Activated naive CD8-positive, alpha-beta T cell treated with anti-CD3 and anti-CD28 coated beads, Interleukin-2, amount 50 U/mL, for 24 hours (primary cell): ENCODE data around the gene PPFIBP2.
"Not testable (repeated sequence)": the region's sequence is repeated elsewhere in the genome, so short reads cannot be mapped to it uniquely, and the experiment has no call there.

ENCODE experiments used
- ATAC-seq: fragments of 150-1000 bp; cut with Tn5 transposase; one replicate; pipeline ENCODE4 v1.10.0; 2021
- DNase-seq: peaks from one replicate; pipeline ENCODE4 v3.0.0; 2021
- H3K27ac Mint-ChIP-seq: one replicate; pipeline ENCODE4 v1.8.0; 2021; ENCODE audit warnings: mild to moderate bottlenecking, mixed read lengths
- H3K27me3 Mint-ChIP-seq: one replicate; pipeline ENCODE4 v1.8.0; 2021; ENCODE audit warnings: mixed read lengths
- H3K36me3 Mint-ChIP-seq: one replicate; pipeline ENCODE4 v1.8.0; 2021; ENCODE audit warnings: low read depth, mixed read lengths
- H3K4me1 Mint-ChIP-seq: one replicate; pipeline ENCODE4 v1.8.0; 2021; ENCODE audit warnings: mixed read lengths
- H3K4me3 Mint-ChIP-seq: one replicate; pipeline ENCODE4 v1.8.0; 2021; ENCODE audit warnings: mild to moderate bottlenecking, moderate library complexity, mixed read lengths
- H3K9me3 Mint-ChIP-seq: one replicate; pipeline ENCODE4 v1.8.0; 2021; ENCODE audit warnings: mixed read lengths

The PPFIBP2 gene

DNA sequence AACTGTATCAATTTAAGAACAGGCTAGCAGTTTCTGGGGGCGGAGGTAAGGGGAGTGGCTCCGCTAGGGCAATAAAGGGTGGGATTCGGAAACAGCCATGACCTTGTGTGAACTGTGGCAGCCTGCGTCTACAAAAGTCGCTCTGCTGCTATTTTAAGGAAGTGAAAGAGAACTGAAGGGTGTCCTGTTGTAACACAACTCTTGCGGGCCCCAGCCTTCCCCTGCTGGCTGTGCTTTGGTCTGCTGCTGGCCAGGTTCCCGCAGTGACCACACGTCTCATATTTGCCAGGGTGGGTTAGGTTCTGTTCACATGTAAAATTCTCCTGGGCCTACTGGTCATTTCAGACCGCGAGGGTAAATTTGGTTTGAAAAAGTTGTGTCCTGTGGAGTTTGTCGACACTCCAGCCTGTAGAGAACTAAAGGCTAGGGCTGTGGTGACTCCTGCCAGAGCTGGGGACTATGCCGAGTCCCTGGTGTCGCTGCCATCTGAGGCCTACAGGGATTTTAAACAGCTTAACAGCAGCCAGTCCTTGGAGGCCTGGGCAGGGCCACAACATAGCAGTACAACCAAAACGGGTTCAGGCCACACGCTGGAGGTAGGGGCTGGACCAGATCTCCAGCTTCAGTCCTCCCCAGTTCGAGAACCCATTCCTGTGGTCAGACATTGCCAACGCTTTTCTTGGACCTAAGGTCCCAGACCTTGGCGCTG is 1.1 kb upstream of the PPFIBP2 start:
- DNase-seq: peak; percentile 44
- Mint-ChIP-seq H3K27me3 (peaks cover 3% of the 10 kb centered on the region), H3K4me1 (peaks cover 45% of the 10 kb centered on the region), H3K9me3 (no peaks in the 10 kb centered on the region), H3K4me3 (peak overlapping the region; percentile 89), H3K27ac (peak overlapping the region; percentile 91), H3K36me3 (no peaks in the 10 kb centered on the region)
- peak; percentile 35 for ATAC-seq

- peak; percentile 18 for DNase-seq
- H3K27me3 Mint-ChIP-seq: peaks cover 3% of the 10 kb centered on the region
- ATAC-seq: peak; percentile 29
- no peaks in the 10 kb centered on the region for H3K9me3 Mint-ChIP-seq
- H3K36me3 Mint-ChIP-seq: peaks cover 3% of the 10 kb centered on the region
- H3K27ac Mint-ChIP-seq: peak overlapping the region; percentile 70
- peak overlapping the region; percentile 89 for H3K4me3 Mint-ChIP-seq
- H3K4me1 Mint-ChIP-seq: peaks cover 55% of the 10 kb centered on the region
These were observed 346 bp downstream of the PPFIBP2 start for GRCh38 chr11:7514099-7514591.

DNA sequence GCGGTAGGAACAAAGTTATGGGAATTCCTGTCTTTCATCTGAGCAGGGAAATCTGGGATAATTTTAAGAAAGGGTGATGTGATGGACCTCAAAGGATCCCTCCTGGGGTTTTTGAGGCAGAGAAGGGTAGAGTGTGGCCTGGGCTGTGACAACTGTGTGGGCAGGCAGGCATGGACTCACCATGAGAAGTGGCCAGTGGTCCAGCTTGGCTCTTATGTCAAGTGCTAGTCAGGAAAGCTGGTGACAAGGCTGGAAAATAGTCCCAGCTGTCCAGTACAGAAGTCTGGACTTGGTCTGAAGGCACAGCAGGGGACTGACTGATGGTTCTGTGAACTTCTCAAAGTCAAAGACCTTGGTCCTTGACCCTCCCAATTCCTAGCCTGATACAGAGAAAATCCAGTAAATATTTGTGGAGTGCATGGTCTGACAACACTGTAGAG is 1.7 kb downstream of the PPFIBP2 start:
- H3K4me1 Mint-ChIP-seq: peaks cover 56% of the 10 kb centered on the region
- H3K27me3 Mint-ChIP-seq: peaks cover 3% of the 10 kb centered on the region
- no peaks in the 10 kb centered on the region for H3K9me3 Mint-ChIP-seq
- DNase-seq (no peak), ATAC-seq (no peak)
- H3K27ac Mint-ChIP-seq: no peak overlapping the region
- H3K4me3 Mint-ChIP-seq: peak overlapping the region; percentile 89
- peaks cover 3% of the 10 kb centered on the region for H3K36me3 Mint-ChIP-seq

DNA sequence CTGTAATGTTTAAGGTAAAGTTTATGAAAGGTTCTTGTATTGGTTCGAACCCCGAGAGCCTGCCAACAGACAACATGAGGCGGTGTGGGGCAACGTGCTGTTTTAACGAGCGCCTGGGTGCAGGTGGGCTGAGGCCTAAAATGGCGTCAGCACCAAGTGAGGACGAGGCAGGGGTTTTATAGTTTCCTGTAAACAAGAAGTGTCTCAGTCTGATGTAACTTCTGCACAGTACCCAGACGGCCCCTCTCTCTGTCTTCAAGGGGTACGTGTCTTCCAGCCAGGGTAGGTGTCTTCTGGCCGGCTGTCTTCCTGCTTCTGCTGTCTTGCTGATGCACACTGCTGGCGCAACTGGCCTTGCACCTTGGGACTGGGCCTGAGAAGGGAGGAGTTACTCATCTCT is 2.7 kb downstream of the PPFIBP2 start:
- Mint-ChIP-seq H3K4me1 (peaks cover 52% of the 10 kb centered on the region), H3K36me3 (peaks cover 3% of the 10 kb centered on the region), H3K27ac (peak overlapping the region; percentile 43), H3K4me3 (no peak overlapping the region), H3K27me3 (peaks cover 3% of the 10 kb centered on the region), H3K9me3 (no peaks in the 10 kb centered on the region)
- no peak for ATAC-seq
- DNase-seq: peak; percentile 10

DNA sequence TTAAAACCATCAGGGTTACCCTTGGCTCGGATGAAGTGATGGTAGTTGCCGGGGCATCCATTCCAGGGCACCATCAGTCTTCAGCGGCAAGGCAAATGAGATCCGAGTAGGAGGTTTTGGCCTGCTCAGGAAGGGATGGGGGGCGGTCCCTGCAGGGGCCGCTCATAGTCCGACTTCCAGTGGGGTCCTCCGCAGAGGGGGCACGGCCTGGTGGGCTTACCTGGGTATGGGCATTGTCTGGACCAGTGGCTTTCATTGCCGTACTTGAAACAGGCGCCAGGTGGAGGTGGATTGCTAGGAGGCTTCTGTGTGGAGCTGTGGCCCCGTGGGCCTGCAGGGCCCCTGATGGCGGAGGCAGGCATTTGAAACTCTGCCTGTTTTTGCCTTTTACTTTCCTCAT is 3.9 kb downstream of the PPFIBP2 start:
- H3K36me3 Mint-ChIP-seq, ATAC-seq, H3K4me3 Mint-ChIP-seq, H3K27ac Mint-ChIP-seq, H3K9me3 Mint-ChIP-seq, DNase-seq, H3K27me3 Mint-ChIP-seq: not testable (repeated sequence)
- peaks cover 40% of the 10 kb centered on the region for H3K4me1 Mint-ChIP-seq

DNA sequence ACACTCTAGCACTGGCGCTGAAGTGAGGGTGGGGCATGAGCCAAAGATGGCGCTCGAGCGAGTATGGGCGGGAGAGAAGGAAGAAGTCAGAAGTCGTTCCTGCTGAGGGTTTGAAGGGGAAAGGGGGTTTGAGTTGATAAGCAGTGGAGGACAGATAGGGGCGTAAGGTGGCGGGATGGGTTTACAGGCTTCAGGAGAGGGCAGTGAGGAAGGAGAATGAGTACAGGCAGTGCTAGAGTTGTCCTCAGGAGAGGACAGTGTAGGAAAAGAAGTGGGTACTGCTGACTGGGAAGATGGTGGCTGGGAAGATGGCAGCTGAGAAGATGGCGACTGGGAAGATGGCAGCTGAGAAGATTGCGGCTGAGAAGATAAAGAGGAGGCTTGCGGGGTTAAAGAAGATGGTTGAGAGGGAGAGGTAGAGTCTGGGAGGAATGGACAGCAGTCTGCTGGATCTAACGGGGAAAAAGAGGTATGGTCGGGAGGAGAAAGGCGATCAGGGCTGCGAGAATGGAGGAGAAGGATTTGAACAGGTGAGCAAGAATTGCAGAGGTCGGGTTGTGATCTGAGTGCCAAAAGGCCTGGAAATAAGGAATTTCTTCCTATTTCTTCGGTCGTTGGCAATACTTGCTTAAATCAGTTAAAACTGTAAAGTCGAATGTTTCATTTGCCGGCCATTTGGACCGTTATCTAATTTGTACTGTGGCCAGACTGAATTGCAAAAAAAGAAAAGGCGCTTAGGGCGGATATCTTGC is 5.2 kb downstream of the PPFIBP2 start:
- peaks cover 3% of the 10 kb centered on the region for H3K27me3 Mint-ChIP-seq

DNA sequence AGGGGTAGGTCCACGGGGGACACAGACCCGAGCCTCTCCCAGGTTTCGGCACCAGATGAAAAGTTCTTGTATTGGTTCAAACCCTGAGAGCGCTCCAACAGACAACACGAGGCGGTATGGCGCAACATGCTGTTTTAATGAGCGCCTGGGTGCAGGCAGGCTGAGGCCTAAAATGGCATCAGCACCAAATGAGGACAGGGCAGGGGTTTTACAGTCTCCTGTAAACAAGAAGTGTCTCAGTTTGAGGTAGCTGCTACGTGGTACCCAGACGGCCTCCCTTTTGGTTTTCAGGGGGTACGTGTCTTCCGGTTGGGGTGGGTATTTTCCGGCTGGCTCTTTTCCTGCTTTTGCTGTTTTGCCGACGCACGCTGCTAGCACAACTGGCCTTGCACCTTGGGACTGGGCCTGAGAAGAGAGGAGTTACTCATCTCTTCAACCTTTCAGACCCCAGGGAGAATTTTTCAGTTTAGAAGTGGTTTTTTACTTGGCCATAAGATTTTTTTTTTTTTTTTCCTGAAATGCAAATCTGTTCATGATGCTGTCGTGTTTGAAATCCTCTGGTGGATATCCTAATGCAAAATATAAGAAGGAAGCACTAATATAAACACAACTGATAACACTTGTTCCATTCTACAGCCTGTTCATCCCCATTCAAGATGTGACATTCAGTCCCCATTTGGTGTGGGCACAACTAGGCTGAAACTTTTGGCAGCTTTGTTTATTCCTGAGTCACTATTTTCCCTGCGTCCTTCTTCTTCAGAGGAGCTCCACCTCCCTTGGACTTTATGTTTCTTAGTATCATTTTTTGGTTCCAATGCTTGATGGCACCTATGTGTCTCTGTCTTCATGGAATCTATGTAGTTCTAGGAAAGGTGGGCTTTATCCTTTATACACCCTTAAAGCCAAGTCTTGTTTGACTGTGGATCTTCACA is 6.5 kb downstream of the PPFIBP2 start:
- Mint-ChIP-seq H3K4me1 (peaks cover 49% of the 10 kb centered on the region), H3K36me3 (peaks cover 3% of the 10 kb centered on the region), H3K27me3 (no peaks in the 10 kb centered on the region), H3K27ac (peak overlapping the region; percentile 55), H3K4me3 (peak overlapping the region; percentile 24), H3K9me3 (no peaks in the 10 kb centered on the region)
- DNase-seq: no peak
- peak; percentile 46 for ATAC-seq

More for the DNA sequence above, 5.2 kb downstream of the PPFIBP2 start:
- H3K27ac Mint-ChIP-seq: no peak overlapping the region
- H3K4me3 Mint-ChIP-seq: no peak overlapping the region
- H3K36me3 Mint-ChIP-seq: peaks cover 3% of the 10 kb centered on the region
- ATAC-seq (no peak), DNase-seq (no peak)
- H3K9me3 Mint-ChIP-seq: no peaks in the 10 kb centered on the region
- peaks cover 45% of the 10 kb centered on the region for H3K4me1 Mint-ChIP-seq

GRCh38 chr11:7520981-7521487 is 7.2 kb downstream of the PPFIBP2 start:
- H3K27ac Mint-ChIP-seq: no peak overlapping the region
- peaks cover 48% of the 10 kb centered on the region for H3K4me1 Mint-ChIP-seq
- H3K27me3 Mint-ChIP-seq: no peaks in the 10 kb centered on the region
- DNase-seq: no peak
- no peaks in the 10 kb centered on the region for H3K9me3 Mint-ChIP-seq
- no peak overlapping the region for H3K4me3 Mint-ChIP-seq
- peaks cover 3% of the 10 kb centered on the region for H3K36me3 Mint-ChIP-seq
- peak; percentile 29 for ATAC-seq

DNA sequence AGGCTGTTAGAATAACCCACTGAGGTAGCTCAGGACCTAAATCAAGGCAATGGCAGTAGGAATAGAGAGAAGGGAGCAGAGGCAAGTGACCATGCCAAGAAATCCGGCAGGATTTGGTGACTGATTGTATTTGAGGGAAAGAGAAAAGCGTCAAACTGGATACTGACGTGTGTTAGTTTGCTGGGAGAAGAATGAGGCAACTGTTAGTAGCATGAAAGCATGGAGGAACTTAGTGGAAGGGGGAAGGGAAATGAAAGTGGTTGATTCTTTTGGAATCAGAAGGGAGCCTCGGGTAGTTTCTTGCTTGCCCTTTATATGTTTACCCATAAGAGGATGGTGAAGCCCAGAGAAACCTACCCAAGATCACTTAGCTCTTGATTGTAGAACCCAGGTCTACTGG is 8.3 kb downstream of the PPFIBP2 start:
- Mint-ChIP-seq H3K4me1 (peaks cover 47% of the 10 kb centered on the region), H3K27me3 (no peaks in the 10 kb centered on the region), H3K27ac (no peak overlapping the region), H3K4me3 (no peak overlapping the region), H3K9me3 (no peaks in the 10 kb centered on the region), H3K36me3 (peaks cover 3% of the 10 kb centered on the region)
- DNase-seq (no peak), ATAC-seq (no peak)

GRCh38 chr11:7522546-7522945 is 8.7 kb downstream of the PPFIBP2 start:
- DNase-seq (no peak), ATAC-seq (no peak)
- no peak overlapping the region for H3K27ac Mint-ChIP-seq
- H3K36me3 Mint-ChIP-seq: peaks cover 3% of the 10 kb centered on the region
- peaks cover 52% of the 10 kb centered on the region for H3K4me1 Mint-ChIP-seq
- H3K9me3 Mint-ChIP-seq: no peaks in the 10 kb centered on the region
- H3K27me3 Mint-ChIP-seq: no peaks in the 10 kb centered on the region
- no peak overlapping the region for H3K4me3 Mint-ChIP-seq

- H3K4me1 Mint-ChIP-seq: peaks cover 57% of the 10 kb centered on the region
- H3K9me3 Mint-ChIP-seq: no peaks in the 10 kb centered on the region
- peaks cover under 1% of the 10 kb centered on the region for H3K36me3 Mint-ChIP-seq
- ATAC-seq (no peak), DNase-seq (no peak)
- no peaks in the 10 kb centered on the region for H3K27me3 Mint-ChIP-seq
- H3K4me3 Mint-ChIP-seq: no peak overlapping the region
- H3K27ac Mint-ChIP-seq: no peak overlapping the region
These were observed 9.8 kb downstream of the PPFIBP2 start for GRCh38 chr11:7523416-7524210.

DNA sequence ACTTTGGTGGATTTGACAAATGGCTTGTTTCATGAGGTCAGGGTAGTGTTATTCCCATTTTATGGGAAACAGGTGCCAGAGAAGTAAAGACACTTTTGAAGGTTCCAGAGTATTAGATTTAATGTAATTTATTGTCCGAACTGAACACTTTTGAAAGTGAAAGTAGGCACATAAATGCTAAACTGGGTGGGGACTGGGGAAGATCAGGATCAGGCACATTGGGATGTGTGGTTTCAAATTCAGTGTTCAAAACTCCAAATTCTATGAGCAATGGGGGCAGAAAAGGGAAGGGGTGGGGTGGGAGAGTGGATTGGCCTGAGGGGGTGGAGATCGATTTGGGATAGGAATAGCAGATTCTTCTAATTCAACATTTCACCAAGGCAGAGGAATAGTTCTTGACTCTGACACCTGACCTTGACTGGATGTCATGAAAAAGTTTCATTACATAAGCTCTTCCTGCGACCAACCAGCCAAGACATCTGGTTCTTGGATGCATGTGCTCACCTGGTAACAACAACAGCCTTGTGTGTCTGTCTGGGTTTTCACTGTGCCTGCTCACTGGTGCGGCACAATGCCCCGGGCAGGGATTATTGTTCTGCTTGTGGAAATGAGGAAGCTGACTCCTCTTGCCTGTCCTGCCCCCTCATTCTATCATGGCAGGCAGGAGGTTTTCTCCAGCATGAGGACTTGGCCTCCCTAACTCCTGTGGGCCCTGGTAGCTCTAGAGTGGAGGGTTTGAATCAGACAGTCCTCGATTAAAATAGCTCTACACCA is 10.8 kb downstream of the PPFIBP2 start:
- Mint-ChIP-seq H3K4me3 (no peak overlapping the region), H3K9me3 (no peaks in the 10 kb centered on the region), H3K4me1 (peaks cover 61% of the 10 kb centered on the region), H3K27ac (no peak overlapping the region), H3K36me3 (no peaks in the 10 kb centered on the region), H3K27me3 (no peaks in the 10 kb centered on the region)
- ATAC-seq (no peak), DNase-seq (no peak)

DNA sequence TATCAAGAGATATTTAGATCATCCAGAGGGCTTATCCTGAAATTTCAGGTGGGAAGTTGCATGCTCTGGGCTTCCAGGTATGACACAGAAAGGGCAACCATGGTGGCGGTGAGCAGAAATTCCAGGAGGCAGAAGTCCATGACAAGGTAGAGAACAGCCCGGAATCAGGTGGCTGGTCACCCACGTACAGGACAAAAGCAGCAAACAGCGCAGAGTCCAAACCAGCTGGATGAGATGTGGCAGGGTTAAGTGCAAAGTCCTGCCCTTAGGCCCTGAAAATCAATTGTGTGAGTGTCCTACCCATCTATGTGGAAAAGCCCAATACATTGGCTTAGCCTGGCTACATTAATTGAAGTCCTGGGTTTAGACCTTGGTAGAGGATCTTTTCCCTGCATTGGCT is 11.6 kb downstream of the PPFIBP2 start:
- Mint-ChIP-seq H3K36me3 (no peaks in the 10 kb centered on the region), H3K9me3 (no peaks in the 10 kb centered on the region), H3K4me1 (peaks cover 61% of the 10 kb centered on the region), H3K4me3 (no peak overlapping the region), H3K27ac (no peak overlapping the region), H3K27me3 (no peaks in the 10 kb centered on the region)
- ATAC-seq (no peak), DNase-seq (no peak)
